SK-N-MC (cell line): ENCODE data around the gene MDN1.

ENCODE experiments used
- EZH2 ChIP-seq: fragments of 200-600 bp; sonication (generic); IDR thresholded peaks from one replicate; pipeline ENCODE4 v1.6.1; 2017; ENCODE audit warnings: antibody characterized with exemption
- FOXP2 ChIP-seq: optimal IDR thresholded peaks from 2 replicates; pipeline ENCODE3; 2011; ENCODE audit warnings: mild to moderate bottlenecking, moderate library complexity; ENCODE audit not compliant: insufficient read depth; ENCODE audit errors: extremely low read length, control extremely low read depth
- POLR2AphosphoS5 ChIP-seq: IDR thresholded peaks from 2 replicates; pipeline ENCODE4 v1.6.1; 2012; ENCODE audit warnings: mild to moderate bottlenecking, low read depth, low read length, borderline replicate concordance

DNA sequence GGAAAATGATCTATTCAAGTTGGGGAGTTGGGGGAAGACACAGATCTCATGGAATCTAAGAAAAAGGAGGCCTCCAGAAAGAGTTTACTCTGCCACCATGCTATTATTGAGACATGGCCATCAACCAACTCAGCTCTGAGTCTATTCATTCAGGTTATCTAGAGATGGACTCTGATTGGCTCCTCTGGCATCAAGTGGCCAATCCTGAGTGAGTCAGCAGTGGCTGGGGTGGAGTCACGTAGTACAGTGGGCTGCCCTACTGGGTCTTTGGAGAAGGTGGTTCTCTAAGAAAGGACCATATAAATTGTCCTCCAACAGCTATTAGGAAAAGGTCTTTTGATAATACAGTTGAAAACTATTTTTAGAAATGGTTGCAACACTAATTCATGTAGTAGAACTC is 223.1 kb downstream of the MDN1 start:
- no peak for TF ChIP-seq POLR2AphosphoS5
- no peak for TF ChIP-seq EZH2
- TF ChIP-seq FOXP2 = no peak
